Liver (tissue), 9 donors: ENCODE data around the gene WAC. TPM values are rescaled to one million over a fixed set of nuclear protein-coding genes. Genes with fewer than 3 reads are reported as not detected.

Source experiments
- DNase-seq: peaks from one replicate; pipeline ENCODE4 v3.0.0-alpha.2; 2017; ENCODE audit warnings: low spot score
- H3K27ac ChIP-seq, 2 donors: one replicate each; pipeline ENCODE4 v1.7.0; 2013; ENCODE audit warnings: inconsistent platforms in 2 of 2, low read length in 2 of 2, control low read depth in 1 of 2, low read depth in 1 of 2, mild to moderate bottlenecking in 1 of 2
- H3K27me3 ChIP-seq, 4 donors: one replicate each; pipeline versions ENCODE4 v1.6.1 to v1.7.0; 2013; ENCODE audit warnings: low read length in 3 of 4, inconsistent platforms in 1 of 4, mild to moderate bottlenecking in 1 of 4, moderate library complexity in 1 of 4; ENCODE audit not compliant: control insufficient read depth in 4 of 4, insufficient read depth in 4 of 4
- H3K36me3 ChIP-seq, 4 donors: one replicate each; pipeline versions ENCODE4 v1.6.1 to v1.7.0; 2013; ENCODE audit warnings: low read length in 3 of 4, mild to moderate bottlenecking in 3 of 4, low read depth in 1 of 4, moderate library complexity in 1 of 4; ENCODE audit not compliant: control insufficient read depth in 4 of 4, insufficient read depth in 3 of 4
- H3K4me1 ChIP-seq, 4 donors: one replicate each; pipeline versions ENCODE4 v1.6.1 to v1.7.0; 2013; ENCODE audit warnings: low read length in 3 of 4, mild to moderate bottlenecking in 3 of 4, moderate library complexity in 1 of 4; ENCODE audit not compliant: control insufficient read depth in 4 of 4, insufficient read depth in 4 of 4
- H3K4me3 ChIP-seq, 3 donors: one replicate each; pipeline versions ENCODE4 v1.6.1 to v1.7.0; 2013; ENCODE audit warnings: low read length in 3 of 3, control low read depth in 1 of 3, low read depth in 1 of 3, mild to moderate bottlenecking in 1 of 3
- H3K9ac ChIP-seq, 2 donors: one replicate each; pipeline ENCODE4 v1.7.0; 2013; ENCODE audit warnings: low read length in 2 of 2, mild to moderate bottlenecking in 2 of 2, moderate library complexity in 2 of 2, control low read depth in 1 of 2, low read depth in 1 of 2
- H3K9me3 ChIP-seq, 4 donors: one replicate each; pipeline versions ENCODE4 v1.6.1 to v1.7.0; 2013; ENCODE audit warnings: low read length in 3 of 4; ENCODE audit not compliant: control insufficient read depth in 4 of 4
- CTCF ChIP-seq: fragments of 150-350 bp; IDR thresholded peaks from 2 replicates; pipeline ENCODE4 v1.5.1; 2017; ENCODE audit warnings: improper control_type of control experiment, low read depth, low read length; ENCODE audit not compliant: missing input control
- EGR1 ChIP-seq, 2 donors: IDR thresholded peaks; 2 replicates each; pipeline ENCODE4 v1.6.1; 2016 to 2018; ENCODE audit warnings: antibody characterized with exemption in 2 of 2, low read depth in 2 of 2
- FOXA1 ChIP-seq: IDR thresholded peaks from 2 replicates; pipeline ENCODE4 v1.6.1; 2016; ENCODE audit warnings: antibody characterized with exemption
- FOXA2 ChIP-seq: IDR thresholded peaks from 2 replicates; pipeline ENCODE4 v1.6.1; 2016; ENCODE audit warnings: antibody characterized with exemption
- HNF4A ChIP-seq, 2 donors: conservative IDR thresholded peaks; 2 replicates each; pipeline ENCODE4 v1.6.1; 2016; ENCODE audit warnings: antibody characterized with exemption in 2 of 2, mild to moderate bottlenecking in 2 of 2
- HNF4G ChIP-seq: IDR thresholded peaks from 2 replicates; pipeline ENCODE4 v1.6.1; 2016; ENCODE audit warnings: antibody characterized with exemption
- JUND ChIP-seq, 2 donors: IDR thresholded peaks; 2 replicates each; pipeline ENCODE4 v1.6.1; 2016; ENCODE audit warnings: antibody characterized with exemption in 2 of 2
- MAX ChIP-seq: IDR thresholded peaks from 2 replicates; pipeline ENCODE4 v1.6.1; 2016; ENCODE audit warnings: antibody characterized with exemption
- NR2F2 ChIP-seq: IDR thresholded peaks from 2 replicates; pipeline ENCODE4 v1.6.1; 2016; ENCODE audit warnings: antibody characterized with exemption
- RAD21 ChIP-seq, 2 donors: IDR thresholded peaks; 2 replicates each; pipeline ENCODE4 v1.6.1; 2016; ENCODE audit warnings: antibody characterized with exemption in 2 of 2, mild to moderate bottlenecking in 2 of 2
- REST ChIP-seq: IDR thresholded peaks from 2 replicates; pipeline ENCODE4 v1.6.1; 2016; ENCODE audit warnings: antibody characterized with exemption, mild to moderate bottlenecking
- RXRA ChIP-seq, 2 donors: IDR thresholded peaks; 2 replicates each; pipeline ENCODE4 v1.6.1; 2017 to 2018; ENCODE audit warnings: antibody characterized with exemption in 2 of 2, mild to moderate bottlenecking in 1 of 2
- SP1 ChIP-seq: IDR thresholded peaks from 2 replicates; pipeline ENCODE4 v1.6.1; 2018; ENCODE audit warnings: antibody characterized with exemption, mild to moderate bottlenecking
- TAF1 ChIP-seq: conservative IDR thresholded peaks from 2 replicates; pipeline ENCODE4 v1.6.1; 2016; ENCODE audit warnings: antibody characterized with exemption, mild to moderate bottlenecking
- YY1 ChIP-seq: IDR thresholded peaks from 2 replicates; pipeline ENCODE4 v1.6.1; 2016; ENCODE audit warnings: antibody characterized with exemption, mild to moderate bottlenecking
- ZBTB33 ChIP-seq: IDR thresholded peaks from 2 replicates; pipeline ENCODE4 v1.6.1; 2016; ENCODE audit warnings: antibody characterized with exemption
- WGBS: extraction: QIAGEN DNeasy Blood & Tissue Kit; methylation state at CpG from one replicate; pipeline ENCODE4 v1.1.7; 2013; 5-methylcytosine and 5-hydroxymethylcytosine counted together
- polyA plus RNA-seq, 2 donors: library from polyadenylated mRNA; stranded (reverse) in 1 of 2; unstranded in 1 of 2; fragments of 200-250 nt in 1 of 2; fragments of >200 nt in 1 of 2; fragmentation: Nextera tagmentation in 1 of 2; extraction: Ambion mirVana in 1 of 2; gene quantifications; one replicate each; pipeline versions ENCODE4 v1.2.1 to v1.2.3, GENCODE V29; 2013 to 2015
- total RNA-seq, 2 donors: library from RNA; depleted of rRNA; stranded (reverse); fragments of >200 nt; gene quantifications; one replicate each; pipeline ENCODE4 v1.2.3, GENCODE V29; 2014
- donor health status: healthy.
- donor health status: healthy.
- donor health status: healthy.
- donor health status: healthy.
- donor health status: healthy.

Gene WAC
- total and polyA plus RNA-seq, 4 donors = 20.2 to 48.7 (median 32.0) TPM

- TF ChIP-seq REST (no peak), TAF1 (no peak), RAD21 (IDR thresholded peaks at IDR 0.05) (no peak), YY1 (no peak), ZBTB33 (no peak)
Observed at GRCh38 chr10:28580825-28581224, 47.9 kb downstream of the WAC start (continued).

- Histone ChIP-seq H3K4me1 (peaks cover 0 to 3% (median 0%) of the 10 kb centered on the region in 4 donors), H3K27ac (no peak overlapping the region), H3K27me3 (no peaks in the 10 kb centered on the region), H3K36me3 (peaks cover 0 to 16% (median 12%) of the 10 kb centered on the region in 4 donors), H3K4me3 (no peak overlapping the region), H3K9me3 (no peaks in the 10 kb centered on the region), H3K9ac (no peak overlapping the region)
- no peak for DNase-seq
- TF ChIP-seq RAD21 (IDR thresholded peaks at IDR 0.05) = no peak
- TF ChIP-seq REST = no peak
- 87% methylated on average over 2 of the region's 2 CpGs for WGBS
Observed at GRCh38 chr10:28581916-28582315, 49.0 kb downstream of the WAC start.

GRCh38 chr10:28585076-28585475 is 52.2 kb downstream of the WAC start:
- H3K4me3 ChIP-seq = no peak overlapping the region
- peaks cover 0 to 13% (median 11%) of the 10 kb centered on the region in 4 donors for H3K4me1 ChIP-seq
- H3K9me3 ChIP-seq = no peaks in the 10 kb centered on the region
- DNase-seq = no peak
- no peaks in the 10 kb centered on the region for H3K27me3 ChIP-seq
- H3K9ac ChIP-seq = no peak overlapping the region
- no peak overlapping the region for H3K27ac ChIP-seq
- peaks cover 0 to 21% (median 14%) of the 10 kb centered on the region in 4 donors for H3K36me3 ChIP-seq
- 77% methylated on average over 6 of the region's 6 CpGs for WGBS
- TF ChIP-seq RXRA (IDR thresholded peaks at IDR 0.05) (no peak), CTCF (no peak), EGR1 (IDR thresholded peaks at IDR 0.05; ENCODE audit: low read depth in 2 of 2) (no peak), NR2F2 (no peak), MAX (no peak), HNF4A (conservative IDR thresholded peaks at IDR 0.05) (no peak), JUND (IDR thresholded peaks at IDR 0.05) (no peak), TAF1 (no peak), FOXA1 (no peak), HNF4G (no peak), SP1 (no peak), REST (no peak), FOXA2 (no peak)
